Measurements from ENCODE around the gene IMP4.

IMP4 gene

GRCh38 chr2:130336877-130337734 lies 5.6 kb upstream of the IMP4 start:
- DNase-seq = peak; percentile 88

- DNase-seq = no peak
Observed at GRCh38 chr2:130337735-130338325, 4.9 kb upstream of the IMP4 start.

- no peak for DNase-seq
Observed at GRCh38 chr2:130338793-130339345, 3.8 kb upstream of the IMP4 start.

- no peak for DNase-seq
Observed at GRCh38 chr2:130339885-130340745, 2.6 kb upstream of the IMP4 start.

- peak; percentile 59 for DNase-seq
Observed at GRCh38 chr2:130341562-130342019, 1.1 kb upstream of the IMP4 start.

- DNase-seq = peak; percentile 96
Observed at GRCh38 chr2:130342020-130342532, 621 bp upstream of the IMP4 start.

GRCh38 chr2:130344578-130344977 lies 1.9 kb downstream of the IMP4 start:
- no peak for DNase-seq

GRCh38 chr2:130345091-130345490 lies 2.4 kb downstream of the IMP4 start:
- no peak for DNase-seq

- no peak for DNase-seq
Observed at GRCh38 chr2:130345611-130346010, 2.9 kb downstream of the IMP4 start.

- no peak for DNase-seq
Observed at GRCh38 chr2:130346041-130346740, 3.5 kb downstream of the IMP4 start.

GRCh38 chr2:130346741-130347066 lies 4.0 kb downstream of the IMP4 start:
- no peak for DNase-seq

GRCh38 chr2:130347220-130347925 lies 4.7 kb downstream of the IMP4 start:
- DNase-seq = no peak

- no peak for DNase-seq
Observed at GRCh38 chr2:130349174-130349573, 6.5 kb downstream of the IMP4 start.

- DNase-seq = no peak
Observed at GRCh38 chr2:130351711-130352110, 9.0 kb downstream of the IMP4 start.

- no peak for DNase-seq
Observed at GRCh38 chr2:130352237-130352636, 9.5 kb downstream of the IMP4 start.

- no peak for DNase-seq
Observed at GRCh38 chr2:130353291-130354138, 10.8 kb downstream of the IMP4 start.

- no peak for DNase-seq
Observed at GRCh38 chr2:130354139-130354428, 11.4 kb downstream of the IMP4 start.

- no peak for DNase-seq
Observed at GRCh38 chr2:130355172-130355577, 12.5 kb downstream of the IMP4 start.

- peak; percentile 74 for DNase-seq
Observed at GRCh38 chr2:130355578-130356431, 13.1 kb downstream of the IMP4 start, which contains the start of gene PTPN18. PTPN18 (plus strand) TSS chr2:130356056; CDS start chr2:130356108, 52 bp downstream.

- no peak for DNase-seq
Observed at GRCh38 chr2:130357864-130358263, 15.2 kb downstream of the IMP4 start.
